Stimulated activated memory B cell treated with anti-CD40 and anti-IgM and Interleukin-4, amounts not matched to agents 10 μg/mL and 1 μg/mL and 100 μg/mL, for 72 hours (primary cell): ENCODE results near the gene C1QTNF12.

Experiments
- ATAC-seq: fragments of 150-1000 bp; cut with Tn5 transposase; 2 replicates; pipeline ENCODE4 v1.10.0; 2021
- H3K27ac Mint-ChIP-seq: one replicate; pipeline ENCODE4 v1.8.0; 2022; ENCODE audit warnings: mild to moderate bottlenecking, mixed read lengths
- H3K27me3 Mint-ChIP-seq: one replicate; pipeline ENCODE4 v1.8.0; 2022; ENCODE audit warnings: mixed read lengths
- H3K36me3 Mint-ChIP-seq: one replicate; pipeline ENCODE4 v1.8.0; 2022; ENCODE audit warnings: mixed read lengths
- H3K4me1 Mint-ChIP-seq: one replicate; pipeline ENCODE4 v1.8.0; 2022; ENCODE audit warnings: mixed read lengths
- H3K4me3 Mint-ChIP-seq: one replicate; pipeline ENCODE4 v1.8.0; 2022; ENCODE audit warnings: mild to moderate bottlenecking, moderate library complexity, mixed read lengths
- H3K9me3 Mint-ChIP-seq: one replicate; pipeline ENCODE4 v1.8.0; 2022; ENCODE audit warnings: mixed read lengths

Gene C1QTNF12

DNA sequence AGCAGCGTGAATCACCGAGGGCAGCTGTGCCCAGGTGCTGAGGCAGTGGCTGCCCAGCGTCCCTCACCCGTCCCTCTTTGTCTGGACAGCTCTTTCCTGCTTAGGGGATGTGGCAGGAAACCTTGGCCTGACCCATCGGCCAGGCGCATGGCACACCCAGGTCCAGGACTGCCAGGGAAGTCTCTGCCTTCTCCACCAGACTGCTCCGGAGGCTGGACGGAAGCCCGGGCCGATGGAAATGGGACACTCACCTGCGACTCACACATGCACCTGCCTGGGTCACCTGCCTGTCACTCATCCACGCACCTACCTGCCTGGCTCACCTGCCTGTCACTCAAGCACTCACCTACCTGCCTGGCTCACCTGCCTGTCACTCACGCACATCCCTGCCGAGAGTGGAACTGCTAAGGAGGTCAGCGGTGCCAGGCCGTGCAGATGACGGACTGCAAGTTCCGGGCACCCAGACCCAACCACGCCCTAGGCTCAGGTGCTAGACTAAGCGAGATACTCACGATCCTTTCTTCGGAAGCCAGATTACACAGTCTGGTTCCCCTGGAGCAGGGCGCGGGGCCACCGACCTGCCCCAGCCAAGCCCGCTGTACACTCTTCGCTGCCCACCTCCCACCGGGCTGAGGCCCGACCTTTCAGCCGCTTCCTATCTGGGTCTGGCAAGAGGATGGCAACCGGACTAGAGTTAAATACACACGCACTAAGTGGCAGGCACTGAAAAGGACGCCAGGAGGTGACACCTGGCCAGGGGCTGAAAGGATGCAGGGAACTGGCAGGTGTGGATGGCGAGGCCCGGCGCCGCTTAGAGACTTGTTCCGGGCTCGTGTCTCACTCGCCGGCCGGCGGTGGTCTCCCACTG, 26.1 kb upstream of the C1QTNF12 start:
- H3K9me3 Mint-ChIP-seq = no peaks in the 10 kb centered on the region
- no peak for ATAC-seq

GRCh38 chr1:1270813-1271212, 24.3 kb upstream of the C1QTNF12 start:
- peak overlapping the region; percentile 41 for H3K27ac Mint-ChIP-seq
- peaks cover 29% of the 10 kb centered on the region for H3K36me3 Mint-ChIP-seq
- no peak for ATAC-seq
- no peaks in the 10 kb centered on the region for H3K9me3 Mint-ChIP-seq
- H3K27me3 Mint-ChIP-seq = no peaks in the 10 kb centered on the region
- H3K4me3 Mint-ChIP-seq = peak overlapping the region; percentile 38
- H3K4me1 Mint-ChIP-seq = peaks cover 45% of the 10 kb centered on the region

More for the DNA sequence above, 26.1 kb upstream of the C1QTNF12 start:
- H3K4me3 Mint-ChIP-seq = peak overlapping the region; percentile 84
- peak overlapping the region; percentile 76 for H3K27ac Mint-ChIP-seq
- H3K4me1 Mint-ChIP-seq = peaks cover 45% of the 10 kb centered on the region
- peaks cover 24% of the 10 kb centered on the region for H3K36me3 Mint-ChIP-seq
- H3K27me3 Mint-ChIP-seq = no peaks in the 10 kb centered on the region

- ATAC-seq = no peak
- Mint-ChIP-seq H3K27me3 (no peaks in the 10 kb centered on the region), H3K4me3 (no peak overlapping the region), H3K9me3 (no peaks in the 10 kb centered on the region), H3K4me1 (peaks cover 40% of the 10 kb centered on the region), H3K27ac (no peak overlapping the region), H3K36me3 (peaks cover 36% of the 10 kb centered on the region)
Observed at GRCh38 chr1:1268284-1268682, 21.8 kb upstream of the C1QTNF12 start.

GRCh38 chr1:1267488-1268283, 21.2 kb upstream of the C1QTNF12 start:
- Mint-ChIP-seq H3K4me3 (no peak overlapping the region), H3K9me3 (no peaks in the 10 kb centered on the region), H3K27me3 (no peaks in the 10 kb centered on the region), H3K36me3 (peaks cover 41% of the 10 kb centered on the region), H3K4me1 (peaks cover 37% of the 10 kb centered on the region), H3K27ac (no peak overlapping the region)
- no peak for ATAC-seq

DNA sequence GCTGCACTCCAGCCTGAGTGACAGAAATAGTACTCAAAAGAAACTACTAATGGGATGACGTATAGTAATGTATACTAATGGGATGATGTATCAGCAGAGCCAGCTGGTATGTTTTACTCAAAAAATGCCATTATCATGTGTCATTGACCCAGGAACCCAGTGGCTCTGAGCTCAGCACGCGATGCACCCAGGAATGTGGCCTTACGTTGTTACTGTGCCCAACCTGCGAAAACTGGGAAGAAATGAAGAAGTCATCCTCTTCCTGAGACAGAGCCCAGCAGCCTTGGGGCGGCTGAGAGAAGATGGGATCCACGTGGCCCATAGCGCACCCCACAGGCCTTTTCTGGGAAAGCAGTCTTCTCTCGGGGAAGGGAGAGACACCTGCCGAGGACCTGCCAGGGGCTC, 18.3 kb upstream of the C1QTNF12 start:
- Mint-ChIP-seq H3K27me3 (no peaks in the 10 kb centered on the region), H3K4me1 (peaks cover 27% of the 10 kb centered on the region), H3K4me3 (no peak overlapping the region), H3K36me3 (peaks cover 44% of the 10 kb centered on the region), H3K27ac (no peak overlapping the region), H3K9me3 (no peaks in the 10 kb centered on the region)
- no peak for ATAC-seq

DNA sequence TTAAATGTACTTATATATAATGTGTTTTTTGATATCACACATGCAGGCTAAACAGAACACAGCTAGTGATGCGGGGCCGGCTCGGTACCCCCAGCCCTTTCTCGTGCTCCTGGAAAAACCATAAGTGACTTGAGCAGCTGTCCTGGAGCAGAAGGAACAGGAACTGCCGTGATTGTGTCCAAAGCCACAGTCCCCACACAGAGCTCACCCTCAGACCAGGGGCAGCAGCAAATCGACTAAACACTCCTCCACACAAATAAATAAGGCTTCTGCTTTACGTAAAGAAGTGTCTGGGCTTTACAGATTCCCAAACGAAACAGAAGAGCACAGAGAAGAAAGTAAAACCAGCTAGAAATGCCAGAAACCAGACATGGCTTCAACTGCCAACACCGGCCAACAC, 17.5 kb upstream of the C1QTNF12 start:
- no peaks in the 10 kb centered on the region for H3K27me3 Mint-ChIP-seq
- H3K36me3 Mint-ChIP-seq = peaks cover 51% of the 10 kb centered on the region
- no peak overlapping the region for H3K27ac Mint-ChIP-seq

GRCh38 chr1:1262758-1263157, 16.2 kb upstream of the C1QTNF12 start:
- Mint-ChIP-seq H3K27ac (no peak overlapping the region), H3K36me3 (peaks cover 55% of the 10 kb centered on the region), H3K27me3 (no peaks in the 10 kb centered on the region), H3K9me3 (no peaks in the 10 kb centered on the region), H3K4me1 (peaks cover 29% of the 10 kb centered on the region), H3K4me3 (no peak overlapping the region)
- ATAC-seq = no peak

More for the DNA sequence above, 17.5 kb upstream of the C1QTNF12 start:
- no peak for ATAC-seq
- Mint-ChIP-seq H3K4me3 (no peak overlapping the region), H3K9me3 (no peaks in the 10 kb centered on the region), H3K4me1 (peaks cover 28% of the 10 kb centered on the region)

- H3K36me3 Mint-ChIP-seq = peaks cover 59% of the 10 kb centered on the region
- peaks cover 33% of the 10 kb centered on the region for H3K4me1 Mint-ChIP-seq
- H3K9me3 Mint-ChIP-seq = no peaks in the 10 kb centered on the region
- H3K4me3 Mint-ChIP-seq = no peak overlapping the region
- no peaks in the 10 kb centered on the region for H3K27me3 Mint-ChIP-seq
- no peak for ATAC-seq
- no peak overlapping the region for H3K27ac Mint-ChIP-seq
Observed at GRCh38 chr1:1262071-1262470, 15.5 kb upstream of the C1QTNF12 start.

GRCh38 chr1:1260843-1261560, 14.5 kb upstream of the C1QTNF12 start:
- Mint-ChIP-seq H3K27me3 (no peaks in the 10 kb centered on the region), H3K9me3 (no peaks in the 10 kb centered on the region), H3K4me1 (peaks cover 33% of the 10 kb centered on the region), H3K27ac (peak overlapping the region; percentile 71), H3K4me3 (no peak overlapping the region), H3K36me3 (peaks cover 61% of the 10 kb centered on the region)
- no peak for ATAC-seq

- H3K27me3 Mint-ChIP-seq = no peaks in the 10 kb centered on the region
- H3K4me3 Mint-ChIP-seq = no peak overlapping the region
- ATAC-seq = no peak
- peaks cover 61% of the 10 kb centered on the region for H3K36me3 Mint-ChIP-seq
- H3K4me1 Mint-ChIP-seq = peaks cover 33% of the 10 kb centered on the region
- H3K27ac Mint-ChIP-seq = peak overlapping the region; percentile 71
- no peaks in the 10 kb centered on the region for H3K9me3 Mint-ChIP-seq
Observed at GRCh38 chr1:1259951-1260600, 13.6 kb upstream of the C1QTNF12 start.

GRCh38 chr1:1259540-1259939, 13.0 kb upstream of the C1QTNF12 start:
- H3K36me3 Mint-ChIP-seq = peaks cover 66% of the 10 kb centered on the region
- H3K27me3 Mint-ChIP-seq = no peaks in the 10 kb centered on the region
- peak overlapping the region; percentile 71 for H3K27ac Mint-ChIP-seq
- no peak overlapping the region for H3K4me3 Mint-ChIP-seq
- peaks cover 33% of the 10 kb centered on the region for H3K4me1 Mint-ChIP-seq
- no peaks in the 10 kb centered on the region for H3K9me3 Mint-ChIP-seq
- no peak for ATAC-seq

GRCh38 chr1:1259119-1259488, 12.6 kb upstream of the C1QTNF12 start:
- no peak for ATAC-seq
- Mint-ChIP-seq H3K4me1 (peaks cover 33% of the 10 kb centered on the region), H3K9me3 (no peaks in the 10 kb centered on the region), H3K4me3 (no peak overlapping the region), H3K27ac (no peak overlapping the region), H3K36me3 (peaks cover 68% of the 10 kb centered on the region), H3K27me3 (no peaks in the 10 kb centered on the region)

GRCh38 chr1:1256956-1257871, 10.7 kb upstream of the C1QTNF12 start:
- Mint-ChIP-seq H3K9me3 (no peaks in the 10 kb centered on the region), H3K27ac (no peak overlapping the region), H3K4me3 (no peak overlapping the region), H3K4me1 (peaks cover 43% of the 10 kb centered on the region), H3K36me3 (peaks cover 78% of the 10 kb centered on the region), H3K27me3 (no peaks in the 10 kb centered on the region)
- ATAC-seq = no peak

- H3K4me3 Mint-ChIP-seq = no peak overlapping the region
Observed at GRCh38 chr1:1255611-1256010, 9.1 kb upstream of the C1QTNF12 start.

More at GRCh38 chr1:1255611-1256010, 9.1 kb upstream of the C1QTNF12 start:
- H3K36me3 Mint-ChIP-seq = peaks cover 71% of the 10 kb centered on the region
- no peak overlapping the region for H3K27ac Mint-ChIP-seq
- H3K4me1 Mint-ChIP-seq = peaks cover 43% of the 10 kb centered on the region
- no peaks in the 10 kb centered on the region for H3K27me3 Mint-ChIP-seq
- ATAC-seq = no peak
- no peaks in the 10 kb centered on the region for H3K9me3 Mint-ChIP-seq
